ENCODE measurements around the gene CSMD2. TPM values are rescaled to one million over a fixed set of nuclear protein-coding genes. Genes with fewer than 3 reads are reported as not detected.
A peak's percentile ranks its signal among the peaks of the same experiment; 100 is the strongest.

Gene CSMD2
- polyA plus RNA-seq, 1 experiment: 1.8 TPM

- Histone ChIP-seq H3K27me3 (ENCODE audit: control insufficient read depth, insufficient read depth, low read length) (peaks cover 2% of the 10 kb centered on the region; the same call in 1 of the 2 replicates), H3K36me3 (ENCODE audit: control insufficient read depth, insufficient read depth, low read length) (no peaks in the 10 kb centered on the region), H3K4me3 (ENCODE audit: low read depth, low read length) (no peak overlapping the region)
- DNase-seq (ENCODE audit: low read depth): peak; percentile 65
- POLR2A ChIA-PET: no interaction called here
- no peak for TF ChIP-seq CTCF (IDR thresholded peaks at IDR 0.05; ENCODE audit: insufficient read depth, low read depth, low read length)
- CTCF ChIA-PET: no interaction called here
These were observed 304.4 kb downstream of the CSMD2 start for GRCh38 chr1:33860671-33861070.

- POLR2A ChIA-PET: no interaction called here
- CTCF ChIA-PET: interaction anchor here (1.4 kb wide), 1 partner anchor 159 kb away, joined by 5 read pairs; no protein-coding TSS in a partner anchor
These were observed 310.9 kb downstream of the CSMD2 start for GRCh38 chr1:33854091-33854490.

GRCh38 chr1:33853431-33853830 lies 311.6 kb downstream of the CSMD2 start:
- TF ChIP-seq CTCF (IDR thresholded peaks at IDR 0.05; ENCODE audit: insufficient read depth, low read depth, low read length): no peak
- CTCF ChIA-PET: interaction anchor here (1.4 kb wide), 1 partner anchor 160 kb away, joined by 5 read pairs; no protein-coding TSS in a partner anchor
- Histone ChIP-seq H3K27me3 (ENCODE audit: control insufficient read depth, insufficient read depth, low read length) (peaks cover 2% of the 10 kb centered on the region; the same call in 1 of the 2 replicates), H3K36me3 (ENCODE audit: control insufficient read depth, insufficient read depth, low read length) (no peaks in the 10 kb centered on the region), H3K4me3 (ENCODE audit: low read depth, low read length) (no peak overlapping the region)
- POLR2A ChIA-PET: interaction anchor here (0.6 kb wide), 1 partner anchor 301 kb away, joined by 22 read pairs; no protein-coding TSS in a partner anchor
- DNase-seq (ENCODE audit: low read depth): no peak

More at GRCh38 chr1:33854091-33854490, 310.9 kb downstream of the CSMD2 start:
- Histone ChIP-seq H3K27me3 (ENCODE audit: control insufficient read depth, insufficient read depth, low read length) (peaks cover 2% of the 10 kb centered on the region; the same call in 1 of the 2 replicates), H3K36me3 (ENCODE audit: control insufficient read depth, insufficient read depth, low read length) (no peaks in the 10 kb centered on the region), H3K4me3 (ENCODE audit: low read depth, low read length) (no peak overlapping the region)
- no peak for DNase-seq (ENCODE audit: low read depth)
- no peak for TF ChIP-seq CTCF (IDR thresholded peaks at IDR 0.05; ENCODE audit: insufficient read depth, low read depth, low read length)

GRCh38 chr1:33852711-33853110 lies 312.3 kb downstream of the CSMD2 start:
- no peak for DNase-seq (ENCODE audit: low read depth)
- ChIA-PET CTCF (interaction anchor here (1.7 kb wide), 1 partner anchor 310 kb away, joined by 6 read pairs; no protein-coding TSS in a partner anchor), POLR2A (interaction anchor here (0.6 kb wide), 1 partner anchor 302 kb away, joined by 22 read pairs; no protein-coding TSS in a partner anchor)
- Histone ChIP-seq H3K27me3 (ENCODE audit: control insufficient read depth, insufficient read depth, low read length) (peaks cover 2% of the 10 kb centered on the region; the same call in 1 of the 2 replicates), H3K4me3 (ENCODE audit: low read depth, low read length) (no peak overlapping the region), H3K36me3 (ENCODE audit: control insufficient read depth, insufficient read depth, low read length) (no peaks in the 10 kb centered on the region)
- no peak for TF ChIP-seq CTCF (IDR thresholded peaks at IDR 0.05; ENCODE audit: insufficient read depth, low read depth, low read length)

GRCh38 chr1:33850481-33850880 lies 314.5 kb downstream of the CSMD2 start:
- no peak for DNase-seq (ENCODE audit: low read depth)
- POLR2A ChIA-PET: no interaction called here
- H3K36me3 ChIP-seq (ENCODE audit: control insufficient read depth, insufficient read depth, low read length): no peaks in the 10 kb centered on the region
- TF ChIP-seq CTCF (IDR thresholded peaks at IDR 0.05; ENCODE audit: insufficient read depth, low read depth, low read length): no peak
- no peak overlapping the region for H3K4me3 ChIP-seq (ENCODE audit: low read depth, low read length)
- no peaks in the 10 kb centered on the region for H3K27me3 ChIP-seq (ENCODE audit: control insufficient read depth, insufficient read depth, low read length)
- CTCF ChIA-PET: interaction anchor here (0.9 kb wide), 1 partner anchor 11 kb away, joined by 3 read pairs; no protein-coding TSS in a partner anchor

All from BJ (cell line).